HL-60 (cell line): ENCODE results near the gene HSP90AA1.

Source experiments
- DNase-seq, 2 experiments: peaks; one replicate each; pipeline ENCODE4 v3.0.0-alpha.2; 2010 to 2020; ENCODE audit warnings: low read depth in 1 of 2, low spot score in 1 of 2
- H3K27ac ChIP-seq: fragments of 250-450 bp; sonication (Bioruptor Pico); replicated peaks from 2 replicates; pipeline ENCODE4 v1.5.1; 2020; ENCODE audit warnings: mild to moderate bottlenecking, moderate library complexity
- H3K27me3 ChIP-seq: fragments of 250-450 bp; sonication (Bioruptor Pico); 2 replicates; pipeline ENCODE4 v1.5.1; 2021; ENCODE audit warnings: mild to moderate bottlenecking, moderate library complexity; ENCODE audit not compliant: insufficient read depth, poor library complexity, severe bottlenecking
- H3K4me3 ChIP-seq: replicated peaks from 2 replicates; pipeline ENCODE4 v1.5.1; 2011; ENCODE audit warnings: mild to moderate bottlenecking, control low read depth, low read length; ENCODE audit not compliant: insufficient read depth
- CTCF ChIP-seq: IDR thresholded peaks from one replicate; pipeline ENCODE4 v1.5.1; 2011; ENCODE audit warnings: low read length, control low read depth, inconsistent platforms; ENCODE audit not compliant: insufficient read depth
- GABPA ChIP-seq: IDR thresholded peaks from 2 replicates; pipeline ENCODE4 v1.6.1; 2012; ENCODE audit warnings: low read depth
- POLR2AphosphoS5 ChIP-seq: IDR thresholded peaks from 2 replicates; pipeline ENCODE4 v1.6.1; 2012; ENCODE audit warnings: low read depth
- SPI1 ChIP-seq: IDR thresholded peaks from 2 replicates; pipeline ENCODE4 v1.6.1; 2012; ENCODE audit warnings: low read depth, mild to moderate bottlenecking, borderline replicate concordance
- TF ChIP-seq, protein P1 (sequence below): IDR thresholded peaks from 2 replicates; pipeline ENCODE4 v1.6.1; 2012; ENCODE audit warnings: low read depth; ENCODE audit not compliant: insufficient replicate concordance

Gene HSP90AA1

GRCh38 chr14:102081231-102082080 is 5.4 kb downstream of the HSP90AA1 start:
- Histone ChIP-seq H3K27ac (no peak overlapping the region), H3K27me3 (no peaks in the 10 kb centered on the region), H3K4me3 (no peak overlapping the region)
- TF ChIP-seq GABPA (no peak), CTCF (no peak), SPI1 (no peak), POLR2AphosphoS5 (no peak)
- TF ChIP-seq, protein P1, sequence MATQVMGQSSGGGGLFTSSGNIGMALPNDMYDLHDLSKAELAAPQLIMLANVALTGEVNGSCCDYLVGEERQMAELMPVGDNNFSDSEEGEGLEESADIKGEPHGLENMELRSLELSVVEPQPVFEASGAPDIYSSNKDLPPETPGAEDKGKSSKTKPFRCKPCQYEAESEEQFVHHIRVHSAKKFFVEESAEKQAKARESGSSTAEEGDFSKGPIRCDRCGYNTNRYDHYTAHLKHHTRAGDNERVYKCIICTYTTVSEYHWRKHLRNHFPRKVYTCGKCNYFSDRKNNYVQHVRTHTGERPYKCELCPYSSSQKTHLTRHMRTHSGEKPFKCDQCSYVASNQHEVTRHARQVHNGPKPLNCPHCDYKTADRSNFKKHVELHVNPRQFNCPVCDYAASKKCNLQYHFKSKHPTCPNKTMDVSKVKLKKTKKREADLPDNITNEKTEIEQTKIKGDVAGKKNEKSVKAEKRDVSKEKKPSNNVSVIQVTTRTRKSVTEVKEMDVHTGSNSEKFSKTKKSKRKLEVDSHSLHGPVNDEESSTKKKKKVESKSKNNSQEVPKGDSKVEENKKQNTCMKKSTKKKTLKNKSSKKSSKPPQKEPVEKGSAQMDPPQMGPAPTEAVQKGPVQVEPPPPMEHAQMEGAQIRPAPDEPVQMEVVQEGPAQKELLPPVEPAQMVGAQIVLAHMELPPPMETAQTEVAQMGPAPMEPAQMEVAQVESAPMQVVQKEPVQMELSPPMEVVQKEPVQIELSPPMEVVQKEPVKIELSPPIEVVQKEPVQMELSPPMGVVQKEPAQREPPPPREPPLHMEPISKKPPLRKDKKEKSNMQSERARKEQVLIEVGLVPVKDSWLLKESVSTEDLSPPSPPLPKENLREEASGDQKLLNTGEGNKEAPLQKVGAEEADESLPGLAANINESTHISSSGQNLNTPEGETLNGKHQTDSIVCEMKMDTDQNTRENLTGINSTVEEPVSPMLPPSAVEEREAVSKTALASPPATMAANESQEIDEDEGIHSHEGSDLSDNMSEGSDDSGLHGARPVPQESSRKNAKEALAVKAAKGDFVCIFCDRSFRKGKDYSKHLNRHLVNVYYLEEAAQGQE: no peak
- DNase-seq: peak in 1 of 2 experiments; percentile 39

GRCh38 chr14:102080183-102081080 is 6.4 kb downstream of the HSP90AA1 start:
- no peak overlapping the region for H3K4me3 ChIP-seq
- DNase-seq: peak in 1 of 2 experiments; percentile 25
- no peaks in the 10 kb centered on the region for H3K27me3 ChIP-seq
- H3K27ac ChIP-seq: no peak overlapping the region
- TF ChIP-seq SPI1: no peak
- TF ChIP-seq GABPA: no peak
- TF ChIP-seq POLR2AphosphoS5: peak; percentile 12; the same call in 1 of the 2 replicates

DNA sequence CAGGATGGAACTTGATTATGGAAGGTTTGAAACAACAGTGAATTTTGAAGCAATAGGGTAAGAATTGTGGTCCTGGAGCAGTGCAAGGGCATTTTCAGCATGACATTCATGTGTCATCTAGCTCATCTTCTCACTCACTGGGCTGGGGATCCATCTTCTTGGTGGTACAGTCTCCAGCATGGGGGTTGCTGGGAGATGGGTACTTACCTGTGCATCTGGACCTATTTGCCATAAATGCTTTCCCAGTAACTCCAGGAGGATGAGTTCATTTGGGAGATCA is 7.2 kb downstream of the HSP90AA1 start:
- no peak for TF ChIP-seq POLR2AphosphoS5
- TF ChIP-seq SPI1: no peak
- TF ChIP-seq GABPA: no peak
- no peak for TF ChIP-seq CTCF
- TF ChIP-seq, protein P1: no peak
- no peak overlapping the region for H3K4me3 ChIP-seq
- peak in 1 of 2 experiments; percentile 24 for DNase-seq
- H3K27ac ChIP-seq: no peak overlapping the region
- no peaks in the 10 kb centered on the region for H3K27me3 ChIP-seq
